GM12878 (cell line): ENCODE results near the gene ZNF700. TPM values are rescaled to one million over a fixed set of nuclear protein-coding genes. Genes with fewer than 3 reads are reported as not detected.

Experiments
- ATAC-seq: fragments of 200-7000 bp; cut with Tn5 transposase; 3 replicates; pipeline ENCODE4 v1.9.1; 2020; ENCODE audit warnings: mild to moderate bottlenecking, moderate library complexity
- BruUV-seq: library from RNA; stranded (reverse); fragments of 400-500 nt; replicated peaks from 2 replicates; lab custom pipeline; 2021; lab: Mats Ljungman, UMichigan
- CTCF ChIA-PET: fragments of 300-600 bp; sonication (Branson Sonifier 250); formaldehyde crosslinking; extraction: SDS; loops from one replicate; lab custom pipeline; 2021; ENCODE audit warnings: inconsistent platforms; lab: Yijun Ruan, JAX
- POLR2A ChIA-PET: fragments of 350-600 bp; formaldehyde crosslinking; extraction: SDS; loops from one replicate; lab custom pipeline; 2021; ENCODE audit warnings: inconsistent platforms; lab: Charles Lee
- RAD21 ChIA-PET: fragments of 300-600 bp; sonication (Branson Sonifier 250); formaldehyde crosslinking; loops from one replicate; lab custom pipeline; 2023; ENCODE audit warnings: antibody characterized with exemption; ENCODE audit not compliant: unreplicated experiment; lab: Charles Lee
- SMC1A ChIA-PET: fragments of 300-600 bp; sonication (Branson Sonifier 250); formaldehyde crosslinking; loops from one replicate; lab custom pipeline; 2023; ENCODE audit not compliant: unreplicated experiment, uncharacterized antibody; lab: Charles Lee
- DNase-seq: peaks from one replicate; pipeline ENCODE4 v3.0.0-alpha.2; 2011; ENCODE audit warnings: low read depth, low spot score
- FAIRE-seq: peaks from 3 replicates; lab custom pipeline; 2011; peaks lifted over from hg19 to GRCh38; lab: Jason Lieb, UNC
- H2AFZ ChIP-seq: 2 replicates; pipeline ENCODE4 v1.6.0; 2011; ENCODE audit warnings: low read depth, low read length, control low read depth; ENCODE audit not compliant: control insufficient read depth
- H3K27ac ChIP-seq: 2 replicates; pipeline ENCODE4 v1.5.1; 2011; ENCODE audit warnings: control low read depth; ENCODE audit not compliant: control insufficient read depth, insufficient read depth
- H3K27me3 ChIP-seq, 2 experiments: replicated peaks in 1 of 2; 2 replicates each; pipeline versions ENCODE4 v1.6.0 to v1.6.1; 2011; ENCODE audit warnings: low read length in 1 of 2; ENCODE audit not compliant: control insufficient read depth in 2 of 2, insufficient read depth in 2 of 2
- H3K36me3 ChIP-seq, 2 experiments: 2 replicates each; pipeline ENCODE4 v1.5.1; 2011; ENCODE audit warnings: low read length in 1 of 2; ENCODE audit not compliant: control insufficient read depth in 2 of 2, insufficient read depth in 2 of 2
- H3K4me1 ChIP-seq: 2 replicates; pipeline ENCODE4 v1.6.1; 2011; ENCODE audit warnings: mild to moderate bottlenecking, low read length, moderate library complexity, mixed read lengths; ENCODE audit not compliant: control insufficient read depth, insufficient read depth
- H3K4me2 ChIP-seq: 2 replicates; pipeline ENCODE4 v1.6.0; 2011; ENCODE audit warnings: control low read depth; ENCODE audit not compliant: control insufficient read depth, insufficient read depth
- H3K4me3 ChIP-seq: fragments of 200-600 bp; sonication (generic); 2 replicates; pipeline ENCODE4 v1.5.1; 2016
- H3K79me2 ChIP-seq: 2 replicates; pipeline ENCODE4 v1.6.0; 2011; ENCODE audit warnings: low read length; ENCODE audit not compliant: control insufficient read depth, insufficient read depth
- H3K9ac ChIP-seq: 2 replicates; pipeline ENCODE4 v1.8.0; 2011; ENCODE audit warnings: low read length, control low read depth, mixed read lengths; ENCODE audit not compliant: control insufficient read depth, insufficient read depth
- H3K9me3 ChIP-seq: replicated peaks from 3 replicates; pipeline ENCODE4 v1.5.1; 2011; ENCODE audit warnings: mild to moderate bottlenecking, low read length; ENCODE audit not compliant: control insufficient read depth, insufficient read depth
- H4K20me1 ChIP-seq: 2 replicates; pipeline ENCODE4 v1.6.0; 2011; ENCODE audit not compliant: control insufficient read depth, insufficient read depth
- E2F8 ChIP-seq: fragments of 450-650 bp; IDR thresholded peaks from 2 replicates; pipeline ENCODE4 v1.6.1; 2018; ENCODE audit warnings: mild to moderate bottlenecking, low read depth, moderate library complexity; ENCODE audit not compliant: partially characterized antibody
- FOXM1 ChIP-seq: IDR thresholded peaks from 2 replicates; pipeline ENCODE4 v1.6.1; 2012; ENCODE audit warnings: low read depth, mild to moderate bottlenecking, inconsistent platforms, low read length, moderate library complexity
- HDAC6 ChIP-seq: fragments of 200-600 bp; sonication (generic); IDR thresholded peaks from one replicate; pipeline ENCODE4 v1.8.0; 2017; ENCODE audit warnings: antibody characterized with exemption; ENCODE audit not compliant: unreplicated experiment
- IKZF2 ChIP-seq, 2 experiments: fragments of 450-650 bp; IDR thresholded peaks; 2 replicates each; pipeline ENCODE4 v1.6.1; 2017; ENCODE audit warnings: mild to moderate bottlenecking in 2 of 2, moderate library complexity in 2 of 2
- KDM1A ChIP-seq: fragments of 200-600 bp; sonication (generic); IDR thresholded peaks from 2 replicates; pipeline ENCODE4 v1.6.1; 2016; ENCODE audit warnings: borderline replicate concordance
- KLF5 ChIP-seq: fragments of 450-650 bp; IDR thresholded peaks from 2 replicates; pipeline ENCODE4 v1.6.1; 2014; ENCODE audit warnings: mild to moderate bottlenecking; ENCODE audit not compliant: partially characterized antibody
- NFYA ChIP-seq: IDR thresholded peaks from 2 replicates; pipeline ENCODE4 v1.6.1; 2011; ENCODE audit warnings: low read depth, mild to moderate bottlenecking, low read length, improper control_type of control experiment, borderline replicate concordance
- PBX3 ChIP-seq: IDR thresholded peaks from 2 replicates; pipeline ENCODE4 v1.6.1; 2011; ENCODE audit warnings: mild to moderate bottlenecking, low read depth, low read length, moderate library complexity; ENCODE audit not compliant: insufficient replicate concordance
- RCOR1 ChIP-seq: conservative IDR thresholded peaks from 2 replicates; pipeline ENCODE4 v1.6.1; 2012; ENCODE audit warnings: low read depth, low read length, improper control_type of control experiment
- RELB ChIP-seq: fragments of 450-650 bp; IDR thresholded peaks from 2 replicates; pipeline ENCODE4 v1.6.1; 2017; ENCODE audit warnings: low read depth, mild to moderate bottlenecking, moderate library complexity
- REST ChIP-seq: IDR thresholded peaks from 2 replicates; pipeline ENCODE4 v1.6.1; 2012; ENCODE audit warnings: mild to moderate bottlenecking, low read depth, low read length
- SIX5 ChIP-seq: IDR thresholded peaks from 2 replicates; pipeline ENCODE4 v1.6.1; 2011; ENCODE audit warnings: mild to moderate bottlenecking, low read depth, low read length, moderate library complexity; ENCODE audit not compliant: severe bottlenecking
- ZNF274 ChIP-seq: IDR thresholded peaks from one replicate; pipeline ENCODE4 v1.8.0; 2011; ENCODE audit not compliant: insufficient read length, insufficient read depth
- WGBS: methylation state at CpG from one replicate; pipeline ENCODE4 v1.1.6; 2016; ENCODE audit warnings: low lambda C conversion rate; ENCODE audit not compliant: insufficient replicate concordance, insufficient coverage; ENCODE audit errors: missing lambda C conversion rate; 5-methylcytosine and 5-hydroxymethylcytosine counted together
- in situ Hi-C: fragments of 300-500 bp; cut with MboI; formaldehyde crosslinking; loops from 9 replicates; pipeline ENCODE4 v1.14.3; 2018; ENCODE audit warnings: mixed read lengths
- intact Hi-C: fragments of 100-400 bp; cut with micrococcal nuclease; formaldehyde crosslinking; loops from one replicate; pipeline ENCODE4 v1.14.2; 2022; ENCODE audit not compliant: unreplicated experiment
- polyA plus RNA-seq, 11 experiments: library from polyadenylated mRNA; depleted of rRNA in 4 of 11; unstranded in 6 of 11; stranded (reverse) in 5 of 11; fragments of >200 nt; fragmentation: Nextera tagmentation in 4 of 11; fragmentation: Illumina TruSeq in 1 of 11; extraction: Ambion mirVana in 4 of 11; extraction: Trizol in 1 of 11; gene quantifications; 1 replicate in 1 of 11; 2 replicates in 10 of 11; pipeline versions ENCODE4 v1.2.1 to v1.2.3, GENCODE V29; 2011 to 2016; ENCODE audit warnings: inconsistent platforms in 2 of 11, missing spikeins in 2 of 11, low read depth in 1 of 11
- total RNA-seq, 4 experiments: library from RNA; depleted of rRNA in 3 of 4; stranded (reverse); fragments of >200 nt in 3 of 4; fragmentation: Illumina TruSeq in 1 of 4; extraction: Trizol in 1 of 4; gene quantifications; 2 replicates each; pipeline versions ENCODE4 v1.2.1 to v1.2.3, GENCODE V29; 2013 to 2021

ZNF700 gene
- total and polyA plus RNA-seq, 10 of the 15 experiments (the other 5 are each of a cell fraction or from before 2014, with no cell fraction given): 6.7 to 16.0 (median 11.1) TPM

GRCh38 chr19:11986754-11987153, 61.8 kb downstream of the ZNF700 start:
- Histone ChIP-seq H3K27ac (no peak overlapping the region), H3K79me2 (peaks cover 20% of the 10 kb centered on the region), H4K20me1 (no peaks in the 10 kb centered on the region), H3K9ac (no peak overlapping the region), H3K4me1 (no peaks in the 10 kb centered on the region), H3K4me3 (no peak overlapping the region), H3K9me3 (no peaks in the 10 kb centered on the region; the same call in 2 of the 3 replicates), H2AFZ (no peak overlapping the region), H3K4me2 (no peak overlapping the region), H3K27me3 (no peaks in the 10 kb centered on the region), H3K36me3 (no peaks in the 10 kb centered on the region; a peak in 2 of 4 replicates)
- ChIA-PET SMC1A (interaction anchor here (0.9 to 10.5 kb wide), 6 partner anchors 12 to 389 kb away, joined by 3 to 133 read pairs (median 16); partner anchors contain the start of genes ZNF700 and ZNF763), POLR2A (interaction anchor here (0.6 to 3.8 kb wide), 5 partner anchors 12 to 419 kb away, joined by 3 to 37 read pairs (median 5); partner anchors contain the start of gene ZNF700), CTCF (interaction anchor here (1.9 to 12.9 kb wide), 9 partner anchors 13 to 189 kb away, joined by 7 to 181 read pairs (median 27); partner anchors contain the start of genes ZNF20, ZNF700, ZNF763 and ZNF878), RAD21 (interaction anchor here (0.8 to 9.2 kb wide), 5 partner anchors 63 to 627 kb away, joined by 3 to 105 read pairs (median 4); partner anchors contain the start of genes ZNF136, ZNF20 and ZNF700)
- in situ Hi-C loops (no loop called here), intact Hi-C loops (no loop called here)
- 93% methylated on average over 17 of the region's 17 CpGs for WGBS
- no TSS peak for BruUV-seq
- TF ChIP-seq IKZF2 (IDR thresholded peaks at IDR 0.05) (no peak), NFYA (no peak), PBX3 (no peak), HDAC6 (no peak), RELB (no peak), ZNF274 (no peak), E2F8 (no peak), KDM1A (no peak), SIX5 (no peak), FOXM1 (no peak), REST (no peak), RCOR1 (no peak), KLF5 (no peak)
- DNase-seq (no peak), FAIRE-seq (no peak), ATAC-seq (no peak)
